ENCODE data around the gene TMEM192. TPM values are rescaled to one million over a fixed set of nuclear protein-coding genes. Genes with fewer than 3 reads are reported as not detected.

TMEM192 gene
- total and polyA plus RNA-seq, 2 of the 8 experiments (the other 6 are each of a cell fraction or from before 2014, with no cell fraction given) = 7.3 to 10.9 TPM

DNA sequence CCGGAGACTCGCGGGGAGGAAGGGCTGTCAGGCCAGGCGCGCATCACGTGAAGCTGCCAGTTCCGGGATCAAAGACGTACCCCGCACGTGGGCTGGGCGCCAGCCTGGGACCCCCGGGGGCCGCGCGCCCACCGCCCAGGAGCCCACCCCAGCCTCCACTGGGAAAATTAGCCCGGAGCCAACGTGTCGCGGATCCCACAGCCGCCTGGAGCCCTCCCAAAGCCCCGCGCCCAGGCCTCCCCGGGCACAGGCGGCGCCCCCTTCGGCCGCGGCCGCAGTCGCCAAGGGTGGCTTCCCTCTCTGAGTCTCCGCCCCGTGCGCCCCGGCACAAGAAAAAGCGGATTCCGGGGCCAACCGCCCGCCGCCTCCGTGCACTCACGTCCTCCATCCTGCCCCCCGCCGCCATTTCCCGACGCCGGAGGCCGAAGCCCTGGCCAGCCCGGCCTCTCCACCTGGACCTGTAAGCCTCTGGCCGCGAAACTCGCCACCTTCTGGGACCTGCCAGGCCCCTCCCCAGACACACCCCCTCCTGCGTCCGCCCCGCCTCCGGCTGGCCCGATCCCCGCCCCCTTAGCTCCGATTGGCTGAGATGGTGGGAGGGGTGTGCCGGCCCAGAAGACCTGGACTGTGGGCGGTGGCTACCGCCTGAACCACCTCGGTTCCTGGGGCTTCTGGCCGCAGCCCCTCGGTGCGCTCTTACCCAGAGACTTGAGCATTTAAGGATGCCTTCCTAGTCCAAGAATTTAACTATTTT lies at the start of gene TMEM192 (continued):
- no peak for TF ChIP-seq SIRT6 (IDR thresholded peaks at IDR 0.05; ENCODE audit: low read length)
- peak; percentile 85 for TF ChIP-seq SP1 (IDR thresholded peaks at IDR 0.05; ENCODE audit: low read depth, low read length)
- no peak for TF ChIP-seq BRCA1 (IDR thresholded peaks at IDR 0.05; ENCODE audit: low read depth, low read length)
- TF ChIP-seq POLR2AphosphoS5 (IDR thresholded peaks at IDR 0.05; ENCODE audit: low read depth, low read length) = peak; percentile 65
- no peak for TF ChIP-seq EZH2 (IDR thresholded peaks at IDR 0.05; ENCODE audit: low read depth, low read length, severe bottlenecking)
- peak; percentile 11 to 39 (median 25); a peak in 3 of 4 replicates for TF ChIP-seq CTCF (IDR thresholded peaks at IDR 0.05; ENCODE audit: control extremely low read depth in 1 of 3, insufficient read depth in 1 of 3, low read depth in 1 of 3, low read length in 3 of 3)
- TF ChIP-seq POU5F1 (IDR thresholded peaks at IDR 0.05; ENCODE audit: low read depth, low read length) = no peak
- TF ChIP-seq TAF1 (IDR thresholded peaks at IDR 0.05; ENCODE audit: low read depth, low read length) = peak; percentile 85
- 0 out of 2 replicates have a peak, but pooled peaks have one; percentile 18 for TF ChIP-seq TCF12 (IDR thresholded peaks at IDR 0.05; ENCODE audit: low read depth, low read length)
- TF ChIP-seq, protein P1, sequence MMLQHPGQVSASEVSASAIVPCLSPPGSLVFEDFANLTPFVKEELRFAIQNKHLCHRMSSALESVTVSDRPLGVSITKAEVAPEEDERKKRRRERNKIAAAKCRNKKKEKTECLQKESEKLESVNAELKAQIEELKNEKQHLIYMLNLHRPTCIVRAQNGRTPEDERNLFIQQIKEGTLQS (IDR thresholded peaks at IDR 0.05; ENCODE audit: insufficient read depth, low read depth, low read length) = peak; percentile 73
- no peak for TF ChIP-seq EP300 (IDR thresholded peaks at IDR 0.05; ENCODE audit: borderline replicate concordance in 1 of 2, low read depth in 2 of 2, low read length in 2 of 2)
- TF ChIP-seq SRF (IDR thresholded peaks at IDR 0.05; ENCODE audit: low read depth, low read length) = no peak
- TF ChIP-seq CBX5 (IDR thresholded peaks at IDR 0.05; ENCODE audit: low read depth, low read length) = no peak
- peak; percentile 91 for TF ChIP-seq SP4 (IDR thresholded peaks at IDR 0.05; ENCODE audit: low read length)
- no peak for TF ChIP-seq RNF2 (IDR thresholded peaks at IDR 0.05; ENCODE audit: borderline replicate concordance, low read depth, low read length, missing control alignments, poor library complexity, severe bottlenecking)
- peak; percentile 69 for TF ChIP-seq TAF7 (optimal IDR thresholded peaks at IDR 0.05; ENCODE audit: borderline replicate concordance, low read depth, low read length)
- TF ChIP-seq E2F6 (IDR thresholded peaks at IDR 0.05) = 0 out of 2 replicates have a peak, but pooled peaks have one; percentile 28
- no peak for TF ChIP-seq BCL11A (IDR thresholded peaks at IDR 0.05; ENCODE audit: low read depth in 2 of 2, low read length in 2 of 2)
- no peak for TF ChIP-seq JUND (IDR thresholded peaks at IDR 0.05; ENCODE audit: low read length)
- TF ChIP-seq MAX (IDR thresholded peaks at IDR 0.05) = peak; percentile 81

Data from H1 (cell line).